NK-92 (cell line): ENCODE results near the gene CAMK1D.
"Not testable (repeated sequence)": the region's sequence is repeated elsewhere in the genome, so short reads cannot be mapped to it uniquely, and the experiment has no call there.

ENCODE experiments used
- DNase-seq: peaks from one replicate; lab custom pipeline; 2025; ENCODE audit not compliant: unreplicated experiment; lab: John Stamatoyannopoulos, UW

CAMK1D gene

DNA sequence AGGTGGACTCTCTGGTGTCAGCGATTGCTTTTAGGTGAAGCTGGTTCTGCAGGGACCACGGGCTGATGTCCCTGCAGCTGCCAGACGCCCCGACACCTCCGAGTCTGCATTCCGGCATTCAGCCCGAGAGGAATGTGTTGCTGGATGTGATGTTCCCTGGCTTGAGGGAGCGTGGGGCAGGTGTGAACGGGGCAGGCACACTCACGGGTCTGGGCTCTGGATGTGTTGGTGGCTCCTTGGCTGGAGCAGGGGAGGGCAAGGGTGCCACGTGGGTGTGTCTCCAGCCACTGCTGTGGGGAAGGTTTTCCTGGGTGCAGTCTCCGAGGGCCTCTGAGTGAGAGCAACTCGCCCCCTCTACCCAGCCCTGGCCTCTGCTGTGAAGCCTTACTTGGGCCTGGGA is 140.5 kb downstream of the CAMK1D start:
- DNase-seq = no peak

DNA sequence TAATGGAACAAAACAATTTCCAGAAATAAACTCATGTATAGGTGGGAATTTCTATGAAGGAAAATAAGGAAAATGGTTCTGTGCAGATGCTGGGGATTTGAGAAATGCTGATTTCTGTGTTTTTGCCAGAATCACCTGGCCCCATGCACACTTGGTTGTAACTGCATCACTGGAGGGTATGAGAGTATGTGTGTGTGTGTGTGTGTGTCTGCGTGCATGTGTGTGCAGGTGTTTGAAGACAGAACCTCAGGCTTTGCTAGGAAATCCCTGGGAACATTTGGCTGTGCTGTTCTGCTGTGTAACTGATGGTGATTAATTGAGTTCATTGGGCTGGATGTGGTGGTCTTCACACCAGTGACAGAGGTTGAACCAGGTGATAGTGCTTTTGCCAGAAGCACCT is 141.6 kb downstream of the CAMK1D start:
- no peak for DNase-seq

DNA sequence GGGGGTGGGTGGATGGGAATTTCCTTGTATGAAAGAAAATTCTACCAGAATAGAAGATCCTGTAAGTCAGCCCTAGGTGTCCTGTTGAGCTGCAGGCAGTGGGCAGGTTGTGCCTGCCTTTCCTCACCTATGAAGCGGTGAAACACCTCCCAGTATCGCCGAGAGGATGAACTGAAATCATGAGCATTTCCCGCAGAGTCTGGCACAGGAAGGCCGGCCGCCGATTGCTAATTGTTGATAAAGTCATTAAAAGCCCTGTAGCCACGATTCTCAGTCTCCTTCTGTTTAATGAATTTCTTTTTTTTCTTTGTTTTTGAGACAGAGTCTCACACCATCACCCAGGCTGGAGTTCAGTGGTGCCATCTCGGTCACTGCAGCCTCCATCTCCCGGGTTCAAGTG is 142.1 kb downstream of the CAMK1D start:
- DNase-seq = no peak

DNA sequence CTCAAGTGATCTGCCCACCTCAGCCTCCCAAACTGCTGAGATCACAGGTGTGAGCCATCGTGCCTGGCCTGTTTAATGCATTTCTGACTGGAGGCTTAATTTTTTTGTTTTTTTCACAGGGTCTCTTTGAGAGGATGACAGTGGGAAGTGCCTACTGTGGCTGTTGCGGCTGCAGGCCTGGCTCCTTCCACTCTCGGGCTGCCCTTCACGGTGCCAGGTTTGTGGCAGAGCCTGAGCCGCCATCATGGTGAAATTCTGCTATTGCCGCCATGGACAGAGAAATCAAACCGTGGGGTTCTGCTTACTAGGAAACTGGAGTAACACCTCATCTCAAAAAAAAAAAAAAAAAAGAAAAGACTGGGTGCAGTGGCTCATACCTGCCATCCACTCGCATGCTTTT is 142.7 kb downstream of the CAMK1D start:
- no peak for DNase-seq

DNA sequence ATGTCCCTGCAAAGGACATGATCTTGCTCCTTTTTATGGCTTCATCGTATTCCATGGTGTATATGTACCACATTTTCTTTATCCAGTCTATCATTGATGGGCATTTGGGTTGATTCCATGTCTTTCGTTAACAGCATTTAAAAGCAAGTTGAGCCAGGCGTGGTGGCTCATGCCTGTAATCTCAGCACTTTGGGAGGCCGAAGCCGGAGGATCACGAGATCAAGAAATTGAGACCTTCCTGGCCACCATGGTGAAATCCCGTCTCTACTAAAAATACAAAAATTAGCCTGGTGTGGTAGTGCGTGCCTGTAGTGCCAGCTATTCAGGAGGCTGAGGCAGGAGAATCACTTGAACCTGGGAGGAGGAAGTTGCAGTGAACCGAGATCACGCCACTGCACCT is 147.7 kb downstream of the CAMK1D start:
- DNase-seq = not testable (repeated sequence)

DNA sequence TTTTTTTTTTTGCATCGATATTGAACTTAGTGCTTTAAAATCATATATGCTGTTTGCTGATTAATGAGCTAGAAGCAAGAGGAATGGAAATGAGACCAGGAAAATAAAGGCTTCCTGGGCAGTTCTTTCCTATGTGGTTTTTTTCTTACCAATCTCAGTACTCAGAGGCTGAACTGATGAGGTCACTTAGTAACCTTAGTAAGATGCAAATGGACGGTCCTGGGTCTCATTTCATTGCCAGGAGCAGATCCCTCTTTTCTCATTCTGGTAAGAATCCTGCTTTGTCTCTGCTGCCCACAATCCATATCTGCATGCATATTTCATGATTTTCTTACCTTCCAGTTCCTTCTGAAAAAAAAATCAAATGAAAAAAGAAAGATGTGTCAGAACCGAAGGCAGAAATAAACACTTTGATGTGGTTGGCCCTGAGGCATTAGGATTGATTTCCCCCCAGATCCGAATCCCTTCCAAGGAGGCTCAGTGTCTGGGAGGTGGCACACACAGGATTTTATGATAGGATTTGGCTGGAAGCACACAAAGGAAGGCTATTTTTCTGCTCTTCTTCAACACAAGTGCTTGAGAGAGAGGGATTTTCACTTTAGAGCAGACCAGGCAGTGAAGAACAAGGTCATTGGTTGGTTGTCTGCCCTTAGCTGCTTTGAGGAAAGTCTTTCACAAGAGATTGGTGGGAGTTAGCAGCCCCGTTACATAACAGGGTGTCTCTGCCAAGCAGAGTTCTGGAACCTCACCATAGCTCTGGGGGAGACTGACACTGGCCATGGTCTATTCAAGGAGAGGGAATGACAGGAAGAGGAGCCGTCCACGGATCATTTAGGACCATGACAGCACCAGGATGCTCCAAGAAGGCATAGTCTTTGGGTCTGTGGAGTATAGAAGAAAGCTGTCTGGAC is 150.0 kb downstream of the CAMK1D start:
- no peak for DNase-seq

DNA sequence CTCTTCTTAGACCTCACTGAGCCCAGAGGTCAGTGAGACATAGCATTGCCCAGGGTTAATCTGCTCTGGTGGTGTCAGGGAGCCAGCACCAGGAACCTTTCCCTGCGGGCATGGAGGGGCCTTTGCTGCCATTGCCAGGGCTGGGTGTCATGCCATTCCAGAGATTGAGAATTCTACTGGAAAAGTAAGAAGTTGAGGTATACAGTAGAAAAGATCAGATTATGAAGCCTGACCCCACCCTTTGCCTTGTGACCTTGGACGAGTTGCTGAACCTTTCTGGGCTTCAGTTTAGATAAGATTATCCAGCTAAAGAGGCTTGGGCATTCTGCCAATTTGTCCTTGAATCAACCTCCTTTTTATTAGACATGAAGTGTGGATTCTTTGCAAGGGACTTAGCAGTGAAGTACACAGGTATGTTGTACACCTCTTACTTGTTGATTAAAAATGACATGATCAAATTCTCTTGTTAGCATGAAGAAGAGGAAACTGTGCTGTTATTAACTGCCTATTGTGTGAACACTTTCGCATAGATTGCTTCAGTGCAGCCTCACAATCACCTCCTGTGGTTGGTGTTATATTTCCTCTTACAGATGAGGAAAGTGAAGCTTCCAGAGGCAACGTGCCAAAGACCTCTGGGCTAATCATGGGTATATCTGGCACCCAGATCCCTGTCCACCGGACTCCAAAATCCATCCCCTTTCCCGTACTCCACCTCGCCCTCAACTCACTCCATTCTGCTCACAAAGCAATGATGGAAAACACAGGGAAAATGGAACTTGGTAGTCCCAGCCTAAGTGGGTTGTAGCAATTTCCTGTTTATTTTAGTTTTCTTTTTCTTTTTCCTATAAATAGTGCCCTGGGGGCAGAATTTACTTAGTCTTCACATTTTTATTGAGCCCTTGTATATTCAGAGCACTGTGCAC is 151.3 kb downstream of the CAMK1D start:
- DNase-seq = no peak

DNA sequence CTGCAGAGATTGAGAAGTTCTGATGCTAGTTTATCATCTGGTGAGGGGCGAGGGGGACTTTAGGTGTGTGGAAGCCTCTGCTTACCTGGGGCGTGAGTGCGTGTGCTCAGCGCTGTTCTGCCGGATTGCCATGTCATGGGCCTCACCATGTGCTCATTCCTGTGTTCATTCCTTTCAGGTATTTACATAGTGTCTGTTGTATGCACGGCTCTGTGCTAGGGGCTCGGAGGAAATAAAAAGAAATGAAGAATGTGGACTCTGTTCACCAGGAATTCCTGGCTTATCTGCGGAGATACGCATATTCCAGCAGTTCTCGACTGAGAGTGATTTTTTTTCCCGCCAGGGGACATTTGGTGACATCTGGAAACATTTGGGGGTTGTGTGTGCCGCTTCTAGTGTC is 152.0 kb downstream of the CAMK1D start:
- no peak for DNase-seq

DNA sequence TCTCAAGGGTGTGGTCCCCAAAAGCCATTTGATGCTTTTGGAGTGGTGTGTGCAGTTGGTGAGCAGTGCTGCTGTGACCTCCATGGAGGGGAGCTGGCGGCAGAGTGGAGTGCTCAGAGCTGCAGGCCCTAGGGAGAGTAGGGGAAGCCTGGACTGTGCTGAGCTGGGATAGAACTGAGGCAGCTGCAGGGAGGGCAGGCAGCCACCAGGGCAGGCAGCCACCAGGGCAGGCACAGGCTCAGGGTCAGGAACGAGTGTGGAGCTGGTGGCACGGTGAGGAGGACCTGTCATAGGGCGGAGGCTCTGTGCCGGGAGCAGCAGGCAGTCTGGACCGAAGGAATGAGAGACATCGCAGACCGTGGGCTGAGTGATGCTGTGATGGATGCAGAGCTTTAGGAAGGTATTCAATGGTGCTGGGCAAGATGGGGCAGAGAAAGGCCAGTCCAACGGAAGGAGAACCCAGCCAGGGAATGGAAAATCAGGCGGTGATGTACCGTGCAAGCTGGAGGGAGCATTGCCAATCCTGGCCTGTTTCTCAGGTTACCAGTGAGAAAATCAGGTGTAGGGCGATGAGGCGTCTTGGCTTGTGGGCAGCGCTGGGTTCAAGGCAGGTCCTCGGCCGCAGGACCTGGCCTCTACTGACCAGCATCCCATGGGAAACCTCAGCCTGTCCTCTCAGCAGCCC is 152.6 kb downstream of the CAMK1D start:
- DNase-seq = no peak

DNA sequence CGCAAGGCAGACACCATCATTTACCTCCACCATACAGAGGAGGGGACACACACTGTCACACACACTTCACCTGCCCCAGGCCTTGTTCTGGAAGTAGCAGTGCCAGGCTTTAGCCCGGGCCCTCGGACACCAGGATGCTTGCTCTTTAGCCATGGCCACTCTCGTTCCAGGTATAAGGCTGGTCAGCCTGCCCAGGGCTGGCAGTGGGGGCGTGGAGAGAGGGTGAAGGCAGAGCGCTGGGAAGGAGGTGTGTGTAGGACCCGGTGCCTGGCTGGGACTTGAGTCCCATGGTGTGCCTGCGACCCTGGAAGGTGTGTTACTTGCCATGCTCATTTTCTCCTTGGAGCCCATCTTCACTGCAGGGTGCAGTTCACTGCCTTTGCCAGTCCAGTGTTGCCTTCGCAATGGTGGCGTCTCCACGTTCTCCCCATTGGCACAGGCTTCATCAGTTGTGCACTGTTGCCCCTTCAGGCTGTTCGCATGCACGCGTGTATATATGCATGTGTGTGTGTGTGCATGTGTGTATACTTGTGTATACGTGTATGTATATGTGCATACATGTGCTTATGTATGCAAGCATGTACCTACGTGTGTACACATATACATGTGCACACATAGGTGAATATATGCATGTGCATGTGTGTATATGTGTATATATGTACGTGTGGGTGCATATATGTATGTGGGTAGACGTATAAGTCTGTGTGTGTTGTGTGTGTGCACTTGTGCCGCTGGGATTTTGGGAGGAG is 153.4 kb downstream of the CAMK1D start:
- no peak for DNase-seq

DNA sequence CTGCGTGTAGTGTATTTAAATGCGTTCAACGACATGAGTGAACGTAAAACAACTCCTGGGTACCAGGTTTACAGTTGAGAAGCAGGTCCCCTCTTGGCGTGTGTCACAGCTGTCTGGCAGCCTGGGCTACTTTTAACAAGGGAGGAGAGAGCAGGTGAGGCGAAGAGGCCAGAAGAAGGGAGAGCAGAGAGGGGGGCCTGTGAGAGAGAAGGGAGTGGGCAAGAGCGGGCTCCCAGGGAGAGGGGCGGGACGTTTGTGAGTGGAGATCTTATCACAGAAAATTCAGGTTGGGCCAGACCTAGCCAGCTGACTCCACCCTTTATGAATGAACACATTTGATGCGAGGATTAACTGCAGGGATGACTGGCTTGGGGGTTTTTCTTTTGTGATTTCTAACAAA is 154.0 kb downstream of the CAMK1D start:
- no peak for DNase-seq

DNA sequence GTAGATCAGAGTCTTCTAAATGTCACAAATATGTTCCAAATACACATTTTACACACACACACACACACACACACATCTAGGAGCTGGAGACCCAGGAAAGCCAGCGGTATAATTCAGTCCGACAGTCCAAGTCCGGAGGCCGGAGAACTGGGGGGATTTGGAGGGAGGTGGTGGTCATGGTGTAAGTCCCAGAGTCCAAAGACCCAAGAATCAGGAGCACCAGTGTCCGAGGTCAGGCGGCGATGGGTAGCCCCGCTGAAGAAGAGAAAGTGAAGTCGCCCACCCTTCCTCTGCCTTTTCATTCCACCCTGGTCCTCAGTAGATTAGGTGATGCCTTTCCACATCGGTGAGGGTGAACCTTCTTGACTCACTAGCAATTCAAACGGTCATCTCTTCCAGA is 154.8 kb downstream of the CAMK1D start:
- DNase-seq = no peak

DNA sequence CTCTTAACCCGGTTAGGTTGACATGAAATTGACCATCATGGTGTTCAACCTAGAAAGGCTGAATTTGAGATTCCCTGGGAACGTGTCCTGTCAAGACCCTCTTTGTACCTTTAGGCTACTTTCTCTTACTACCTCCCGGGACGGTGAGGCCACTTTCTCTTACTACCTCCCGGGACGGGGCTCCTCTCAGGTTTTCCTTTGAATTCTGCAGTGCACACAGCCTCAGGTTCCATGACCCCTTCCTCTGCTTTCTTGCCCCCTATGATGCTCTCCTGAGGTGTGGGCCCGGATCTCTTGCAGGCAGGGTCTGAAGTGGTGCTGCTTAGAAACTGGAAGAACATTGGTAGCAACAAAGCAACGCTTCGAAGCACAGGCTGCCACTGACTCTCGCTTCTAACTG is 155.3 kb downstream of the CAMK1D start:
- DNase-seq = no peak

DNA sequence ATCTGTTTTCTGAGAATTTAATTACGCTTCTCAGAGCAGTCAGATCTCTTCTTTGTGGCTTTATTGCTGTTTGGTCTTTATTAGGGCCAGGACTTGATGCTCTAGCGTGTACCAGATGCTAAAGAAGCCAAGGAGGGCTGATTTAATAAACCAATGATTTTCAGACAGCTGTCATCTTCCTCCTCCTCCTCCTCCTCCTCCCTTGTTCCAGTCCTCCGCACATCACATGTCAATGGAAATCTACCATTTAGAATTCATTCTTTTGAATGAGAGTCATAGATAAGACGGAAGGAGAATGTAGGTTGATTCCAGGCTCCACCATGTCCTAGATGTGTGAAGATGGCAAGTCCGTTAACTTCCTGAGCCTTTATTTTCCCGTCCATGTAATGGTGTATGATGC is 156.3 kb downstream of the CAMK1D start:
- no peak for DNase-seq

DNA sequence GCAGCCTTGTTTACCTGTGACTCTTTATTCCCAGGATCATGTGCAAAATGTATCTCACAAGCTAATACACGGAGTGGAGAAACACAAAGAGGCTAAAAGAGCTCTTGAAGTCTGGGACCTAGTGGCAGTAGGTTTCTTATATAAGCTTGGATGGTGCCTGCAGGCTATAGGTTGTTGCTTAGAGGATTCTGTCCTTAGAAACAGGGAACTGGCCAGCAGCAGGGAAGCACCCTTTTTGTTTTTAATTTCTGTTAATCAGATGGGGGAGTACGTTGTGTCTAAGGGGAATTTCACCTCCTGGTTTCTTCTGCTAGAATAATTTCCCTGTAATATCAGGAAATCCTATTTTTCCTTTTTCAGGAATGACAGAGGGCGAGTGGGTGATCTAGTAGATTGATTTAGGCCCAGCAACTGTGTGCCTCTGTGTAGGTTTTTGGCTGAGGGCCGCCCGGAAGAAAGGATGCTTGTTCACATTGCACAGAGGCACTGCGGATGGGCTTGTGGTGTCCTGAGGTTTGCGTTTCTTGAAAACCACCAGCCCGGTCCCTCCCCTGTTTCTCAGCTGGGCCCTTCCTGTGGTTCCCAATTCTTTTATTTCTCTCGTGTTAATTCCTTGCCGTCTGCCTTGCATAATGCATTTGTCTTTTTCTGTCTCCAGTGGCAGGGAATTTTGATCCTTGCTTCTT is 158.0 kb downstream of the CAMK1D start:
- DNase-seq = no peak

DNA sequence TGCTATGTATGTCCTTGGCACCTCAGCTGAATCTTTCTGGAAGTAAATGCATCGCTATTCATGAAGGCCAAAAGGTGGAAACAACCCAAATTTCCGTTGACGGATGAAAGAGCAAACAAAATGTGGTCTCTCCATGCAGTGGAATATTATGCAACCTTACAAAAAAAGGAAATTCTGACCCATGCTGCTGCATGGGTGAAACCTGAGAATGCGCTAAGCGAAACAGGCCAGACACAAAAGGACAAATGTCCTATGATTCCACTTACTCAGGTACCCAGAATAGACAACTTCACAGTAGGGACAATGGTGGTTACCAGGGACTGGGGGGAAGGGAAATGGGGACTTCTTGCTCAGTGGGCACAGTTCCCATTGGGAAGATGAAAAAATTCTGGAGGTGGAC is 158.8 kb downstream of the CAMK1D start:
- DNase-seq = no peak

DNA sequence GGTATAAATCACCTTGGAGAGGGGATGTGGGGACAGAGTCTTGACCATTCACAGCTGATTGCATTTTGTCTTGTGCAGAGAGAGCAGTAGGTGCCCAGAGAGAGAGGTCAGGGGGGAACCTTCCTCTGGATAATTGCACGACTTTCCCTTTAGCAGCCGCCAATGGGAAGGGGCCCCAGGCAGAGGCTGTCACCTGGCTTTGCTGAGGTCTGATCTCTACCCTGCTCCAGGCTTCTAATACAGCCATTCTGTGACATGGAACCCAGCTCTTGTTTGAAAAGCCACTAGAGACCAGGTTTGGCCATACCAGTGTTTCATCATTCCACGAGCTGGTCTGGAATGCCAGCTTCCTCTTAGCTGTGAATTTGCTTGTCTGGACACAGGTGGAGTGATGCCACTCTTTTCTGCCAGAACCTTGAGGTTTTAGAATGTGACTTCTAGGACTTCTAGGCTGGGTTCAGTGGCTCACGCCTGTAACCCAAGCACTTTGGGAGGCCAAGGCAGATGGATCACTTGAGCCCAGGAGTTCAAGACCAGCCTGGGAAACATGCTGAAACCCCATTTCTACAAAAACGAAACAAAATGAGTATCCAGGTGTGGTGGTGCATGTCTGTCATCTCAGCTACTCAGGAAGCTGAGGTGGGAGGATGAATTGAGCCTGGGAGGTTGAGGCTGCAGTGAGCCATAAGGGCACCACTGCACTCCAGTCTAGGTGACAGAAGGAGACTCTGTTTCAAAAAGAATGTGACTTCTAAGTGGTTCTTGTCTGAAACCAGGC is 159.9 kb downstream of the CAMK1D start:
- no peak for DNase-seq

DNA sequence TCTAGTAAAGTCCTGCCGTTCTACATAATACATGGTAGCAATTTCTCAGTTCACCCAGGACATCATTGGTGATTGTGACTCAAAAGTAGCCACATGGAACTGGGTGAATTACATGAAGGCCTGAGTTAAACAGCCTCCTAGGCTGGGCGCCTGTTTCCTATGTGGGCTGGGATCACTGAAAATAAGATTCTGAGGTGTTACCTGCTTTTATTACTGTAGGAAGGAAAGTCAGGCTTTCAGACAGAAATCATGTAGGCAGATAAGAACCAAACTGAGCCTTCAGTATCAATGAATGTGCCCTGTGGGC is 160.4 kb downstream of the CAMK1D start:
- DNase-seq = no peak

DNA sequence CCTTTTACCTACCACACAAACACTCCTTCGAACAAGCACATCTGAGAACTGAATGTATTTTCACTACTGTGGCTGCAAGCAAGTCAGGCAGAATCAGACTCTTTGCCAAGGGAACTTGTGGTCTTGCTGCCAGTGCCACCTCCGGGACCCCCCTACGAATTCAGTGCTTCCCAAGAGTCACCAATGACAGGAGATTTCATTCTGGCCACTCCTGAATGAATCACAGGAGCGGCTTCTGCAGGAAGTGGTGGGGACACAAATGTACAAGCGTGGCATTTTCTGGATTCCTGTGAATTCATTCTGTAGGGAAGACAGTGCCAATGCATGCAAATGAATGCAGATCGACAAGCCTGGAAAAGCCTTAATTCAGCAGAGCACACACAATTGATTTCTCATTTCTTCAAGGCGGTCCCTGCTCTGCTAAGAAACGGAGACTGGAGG is 161.2 kb downstream of the CAMK1D start:
- no peak for DNase-seq

DNA sequence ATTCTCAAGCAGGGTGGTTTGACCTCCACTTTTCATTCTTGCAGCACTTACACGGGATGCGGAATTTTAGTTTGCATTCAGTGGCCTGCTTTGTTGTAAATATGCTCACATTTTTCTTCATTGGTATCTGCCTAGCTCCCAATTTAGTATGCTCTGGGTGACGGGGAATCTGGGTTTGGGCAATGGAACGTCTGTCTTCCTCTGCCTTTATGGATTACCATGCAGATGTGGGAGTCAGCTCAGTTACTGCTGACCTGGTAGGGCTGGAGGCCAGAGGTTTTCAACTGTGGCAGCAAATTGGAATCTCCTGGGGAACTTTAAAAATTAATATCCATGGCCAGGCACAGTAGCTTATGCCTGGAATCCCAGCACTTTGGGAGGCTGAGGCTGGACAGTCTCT is 161.6 kb downstream of the CAMK1D start:
- DNase-seq = no peak
